ENCODE data around the gene KLHL29.

Gene KLHL29

DNA sequence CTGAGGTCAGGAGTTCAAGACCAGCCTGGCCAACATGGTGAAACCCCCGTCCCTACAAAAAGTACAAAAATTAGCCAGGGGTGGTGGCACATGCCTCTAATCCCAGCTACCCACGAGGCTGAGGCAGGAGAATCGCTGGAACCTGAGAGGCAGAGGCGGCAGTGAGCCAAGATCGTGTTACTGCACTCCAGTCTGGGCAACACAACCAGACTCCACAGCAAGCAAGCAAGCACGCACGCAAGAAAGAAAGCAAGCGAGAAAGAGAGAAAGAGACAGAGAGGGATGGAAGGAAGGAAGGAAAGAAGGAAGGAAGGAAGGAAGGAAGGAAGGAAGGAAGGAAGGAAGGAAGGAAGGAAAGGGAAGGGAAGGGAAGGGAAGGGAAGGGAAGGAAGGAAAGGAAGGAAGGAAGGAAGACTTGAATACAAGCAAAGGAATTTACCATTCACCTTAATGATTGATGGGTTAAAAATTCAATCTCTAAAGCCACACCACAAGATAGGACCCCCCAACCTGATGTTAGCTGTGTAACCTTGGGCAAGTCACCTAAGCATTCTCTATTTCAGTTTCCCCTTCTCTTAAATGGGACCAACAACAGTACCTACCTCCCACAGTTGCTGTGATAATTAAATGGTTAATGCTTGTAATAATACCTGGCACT is 360.2 kb downstream of the KLHL29 start:
- H4K91ac ChIP-seq (ENCODE audit: low read depth, low read length): no peak overlapping the region
- H4K12ac ChIP-seq (ENCODE audit: low read depth, low read length): no peak overlapping the region
- H2BK5ac ChIP-seq (ENCODE audit: low read depth, low read length, poor library complexity): no peak overlapping the region
- H3K79me1 ChIP-seq (ENCODE audit: low read length): no peaks in the 10 kb centered on the region
- no peak overlapping the region for H3K4ac ChIP-seq (ENCODE audit: low read depth, low read length)
- H3K14ac ChIP-seq (ENCODE audit: low read length): no peak overlapping the region
- DNase-seq: no peak
- no peak overlapping the region for H3K4me3 ChIP-seq (ENCODE audit: low read depth, low read length)
- H3K4me2 ChIP-seq (ENCODE audit: low read length): no peak overlapping the region
- no peak overlapping the region for H2AFZ ChIP-seq (ENCODE audit: insufficient read depth, low read length, poor library complexity)
- H3K27me3 ChIP-seq (ENCODE audit: insufficient read depth, low read length): no peaks in the 10 kb centered on the region
- no peaks in the 10 kb centered on the region for H3K4me1 ChIP-seq (ENCODE audit: control insufficient read depth in 1 of 2, insufficient read depth in 2 of 2, low read length in 2 of 2)
- peaks cover 0 to 3% of the 10 kb centered on the region in 2 experiments for H3K36me3 ChIP-seq (ENCODE audit: control insufficient read depth in 1 of 2, insufficient read depth in 2 of 2, low read length in 2 of 2)
- H3K27ac ChIP-seq (ENCODE audit: low read depth, low read length): no peak overlapping the region
- H3K9me3 ChIP-seq (ENCODE audit: insufficient read depth, low read depth, low read length): no peaks in the 10 kb centered on the region
- WGBS (ENCODE audit: extremely low coverage, insufficient coverage, insufficient read length): no CpG with 5 or more reads among the region's 8 CpGs
- H3K9ac ChIP-seq (ENCODE audit: low read length): no peak overlapping the region
- no peak overlapping the region for H4K8ac ChIP-seq (ENCODE audit: low read depth, low read length)
- H3K18ac ChIP-seq (ENCODE audit: low read length): no peak overlapping the region
- H2AK5ac ChIP-seq (ENCODE audit: low read length): no peak overlapping the region
- H3K23ac ChIP-seq (ENCODE audit: low read length): no peak overlapping the region
- no peaks in the 10 kb centered on the region for H3K79me2 ChIP-seq (ENCODE audit: control insufficient read depth, insufficient read depth, low read length, poor library complexity)
- H2BK120ac ChIP-seq (ENCODE audit: insufficient read depth, low read length, poor library complexity): no peak overlapping the region
- no peak overlapping the region for H2BK12ac ChIP-seq (ENCODE audit: low read length)

- Histone ChIP-seq H3K4me3 (ENCODE audit: low read depth, low read length) (no peak overlapping the region), H3K4me1 (ENCODE audit: control insufficient read depth in 1 of 2, insufficient read depth in 2 of 2, low read length in 2 of 2) (no peaks in the 10 kb centered on the region), H3K18ac (ENCODE audit: low read length) (no peak overlapping the region), H3K9me3 (ENCODE audit: insufficient read depth, low read depth, low read length) (no peaks in the 10 kb centered on the region), H4K8ac (ENCODE audit: low read depth, low read length) (no peak overlapping the region), H3K27ac (ENCODE audit: low read depth, low read length) (no peak overlapping the region), H3K23ac (ENCODE audit: low read length) (no peak overlapping the region), H4K91ac (ENCODE audit: low read depth, low read length) (no peak overlapping the region), H3K79me2 (ENCODE audit: control insufficient read depth, insufficient read depth, low read length, poor library complexity) (no peaks in the 10 kb centered on the region), H3K9ac (ENCODE audit: low read length) (no peak overlapping the region), H3K79me1 (ENCODE audit: low read length) (no peaks in the 10 kb centered on the region), H3K36me3 (ENCODE audit: control insufficient read depth in 1 of 2, insufficient read depth in 2 of 2, low read length in 2 of 2) (peaks cover 0 to 3% of the 10 kb centered on the region in 2 experiments), H2BK12ac (ENCODE audit: low read length) (no peak overlapping the region), H3K4ac (ENCODE audit: low read depth, low read length) (no peak overlapping the region), H2AFZ (ENCODE audit: insufficient read depth, low read length, poor library complexity) (no peak overlapping the region), H3K14ac (ENCODE audit: low read length) (no peak overlapping the region), H3K4me2 (ENCODE audit: low read length) (no peak overlapping the region), H2BK120ac (ENCODE audit: insufficient read depth, low read length, poor library complexity) (no peak overlapping the region), H4K12ac (ENCODE audit: low read depth, low read length) (no peak overlapping the region), H2BK5ac (ENCODE audit: low read depth, low read length, poor library complexity) (no peak overlapping the region), H3K27me3 (ENCODE audit: insufficient read depth, low read length) (no peaks in the 10 kb centered on the region), H2AK5ac (ENCODE audit: low read length) (no peak overlapping the region)
- no peak for DNase-seq
Measured at GRCh38 chr2:23745726-23746105, 360.7 kb downstream of the KLHL29 start.

DNA sequence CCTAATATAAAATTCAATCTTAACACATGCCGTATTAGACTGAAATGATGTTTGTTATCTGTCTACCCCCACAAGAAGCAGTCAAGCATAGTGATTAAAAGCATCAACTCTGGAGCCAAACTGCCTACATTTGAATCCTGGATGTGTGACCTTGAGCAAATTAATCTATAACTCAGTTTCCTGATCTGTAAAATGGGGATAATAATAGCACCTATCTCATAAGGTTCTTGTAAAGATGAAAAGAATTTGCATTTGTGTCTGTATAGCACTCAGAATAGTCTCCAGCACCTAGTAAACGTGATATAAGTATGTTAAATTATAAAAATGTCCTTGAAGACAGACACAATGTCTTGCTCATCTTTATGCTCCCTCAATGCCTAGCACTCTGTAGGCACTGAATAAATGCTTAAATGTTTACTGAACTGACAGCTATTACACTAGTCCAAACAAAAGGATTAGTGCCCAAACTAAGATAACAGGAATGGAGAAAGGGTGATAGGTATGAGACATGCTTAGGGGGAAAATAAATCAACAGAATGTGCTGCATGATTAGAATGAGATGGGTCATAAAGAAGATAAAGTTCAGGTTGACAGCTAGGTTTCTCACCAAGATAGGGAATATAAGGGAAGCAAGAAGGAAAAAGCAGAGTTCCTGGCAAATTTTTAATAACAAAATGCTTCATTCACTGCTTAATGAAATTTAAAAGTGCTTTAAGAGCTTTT is 361.3 kb downstream of the KLHL29 start:
- H3K27me3 ChIP-seq (ENCODE audit: insufficient read depth, low read length): no peaks in the 10 kb centered on the region
- H4K12ac ChIP-seq (ENCODE audit: low read depth, low read length): no peak overlapping the region
- no peaks in the 10 kb centered on the region for H3K79me2 ChIP-seq (ENCODE audit: control insufficient read depth, insufficient read depth, low read length, poor library complexity)
- H3K27ac ChIP-seq (ENCODE audit: low read depth, low read length): no peak overlapping the region
- H3K36me3 ChIP-seq (ENCODE audit: control insufficient read depth in 1 of 2, insufficient read depth in 2 of 2, low read length in 2 of 2): peaks cover 0 to 3% of the 10 kb centered on the region in 2 experiments
- no peak overlapping the region for H3K4ac ChIP-seq (ENCODE audit: low read depth, low read length)
- H2BK5ac ChIP-seq (ENCODE audit: low read depth, low read length, poor library complexity): no peak overlapping the region
- H2BK120ac ChIP-seq (ENCODE audit: insufficient read depth, low read length, poor library complexity): no peak overlapping the region
- H4K8ac ChIP-seq (ENCODE audit: low read depth, low read length): no peak overlapping the region
- H3K9ac ChIP-seq (ENCODE audit: low read length): no peak overlapping the region
- no CpG with 5 or more reads among the region's 2 CpGs for WGBS (ENCODE audit: extremely low coverage, insufficient coverage, insufficient read length)
- H3K79me1 ChIP-seq (ENCODE audit: low read length): no peaks in the 10 kb centered on the region
- no peaks in the 10 kb centered on the region for H3K9me3 ChIP-seq (ENCODE audit: insufficient read depth, low read depth, low read length)
- no peaks in the 10 kb centered on the region for H3K4me1 ChIP-seq (ENCODE audit: control insufficient read depth in 1 of 2, insufficient read depth in 2 of 2, low read length in 2 of 2)
- no peak overlapping the region for H2BK12ac ChIP-seq (ENCODE audit: low read length)
- H4K91ac ChIP-seq (ENCODE audit: low read depth, low read length): no peak overlapping the region
- no peak overlapping the region for H2AK5ac ChIP-seq (ENCODE audit: low read length)
- no peak overlapping the region for H3K4me3 ChIP-seq (ENCODE audit: low read depth, low read length)
- H2AFZ ChIP-seq (ENCODE audit: insufficient read depth, low read length, poor library complexity): no peak overlapping the region
- no peak overlapping the region for H3K4me2 ChIP-seq (ENCODE audit: low read length)
- no peak overlapping the region for H3K23ac ChIP-seq (ENCODE audit: low read length)
- DNase-seq: no peak
- no peak overlapping the region for H3K18ac ChIP-seq (ENCODE audit: low read length)
- H3K14ac ChIP-seq (ENCODE audit: low read length): no peak overlapping the region

GRCh38 chr2:23751747-23752265 is 366.8 kb downstream of the KLHL29 start:
- H3K79me1 ChIP-seq (ENCODE audit: low read length): no peaks in the 10 kb centered on the region
- no peak overlapping the region for H3K4me2 ChIP-seq (ENCODE audit: low read length)
- no peak overlapping the region for H2BK5ac ChIP-seq (ENCODE audit: low read depth, low read length, poor library complexity)
- H2AK5ac ChIP-seq (ENCODE audit: low read length): no peak overlapping the region
- peak in 1 of 2 donors; percentile 45 for DNase-seq
- no peak overlapping the region for H3K4ac ChIP-seq (ENCODE audit: low read depth, low read length)
- no peak overlapping the region for H4K12ac ChIP-seq (ENCODE audit: low read depth, low read length)
- no peak overlapping the region for H3K4me3 ChIP-seq (ENCODE audit: low read depth, low read length)
- H4K8ac ChIP-seq (ENCODE audit: low read depth, low read length): no peak overlapping the region
- H3K9me3 ChIP-seq (ENCODE audit: insufficient read depth, low read depth, low read length): peaks cover 1% of the 10 kb centered on the region
- H3K27ac ChIP-seq (ENCODE audit: low read depth, low read length): no peak overlapping the region
- no peak overlapping the region for H2BK12ac ChIP-seq (ENCODE audit: low read length)
- no peak overlapping the region for H3K23ac ChIP-seq (ENCODE audit: low read length)
- peaks cover 0 to 3% of the 10 kb centered on the region in 2 experiments for H3K36me3 ChIP-seq (ENCODE audit: control insufficient read depth in 1 of 2, insufficient read depth in 2 of 2, low read length in 2 of 2)
- H3K79me2 ChIP-seq (ENCODE audit: control insufficient read depth, insufficient read depth, low read length, poor library complexity): no peaks in the 10 kb centered on the region
- no peak overlapping the region for H2BK120ac ChIP-seq (ENCODE audit: insufficient read depth, low read length, poor library complexity)
- no peaks in the 10 kb centered on the region for H3K27me3 ChIP-seq (ENCODE audit: insufficient read depth, low read length)
- H3K14ac ChIP-seq (ENCODE audit: low read length): no peak overlapping the region
- no CpG with 5 or more reads among the region's 2 CpGs for WGBS (ENCODE audit: extremely low coverage, insufficient coverage, insufficient read length)
- H3K4me1 ChIP-seq (ENCODE audit: control insufficient read depth in 1 of 2, insufficient read depth in 2 of 2, low read length in 2 of 2): no peaks in the 10 kb centered on the region
- no peak overlapping the region for H2AFZ ChIP-seq (ENCODE audit: insufficient read depth, low read length, poor library complexity)
- H4K91ac ChIP-seq (ENCODE audit: low read depth, low read length): no peak overlapping the region
- H3K9ac ChIP-seq (ENCODE audit: low read length): no peak overlapping the region
- H3K18ac ChIP-seq (ENCODE audit: low read length): no peak overlapping the region
